GM18499 (cell line): Measurements from ENCODE around the gene DBH.
"Not testable (repeated sequence)": the region's sequence is repeated elsewhere in the genome, so short reads cannot be mapped to it uniquely, and the experiment has no call there.

Experiments used
- ATAC-seq: cut with Tn5 transposase; IDR thresholded peaks from one replicate; pipeline ENCODE4 v1.9.1; 2021; ENCODE audit warnings: moderate number of reproducible peaks; ENCODE audit not compliant: insufficient read depth, unreplicated experiment

DBH gene

DNA sequence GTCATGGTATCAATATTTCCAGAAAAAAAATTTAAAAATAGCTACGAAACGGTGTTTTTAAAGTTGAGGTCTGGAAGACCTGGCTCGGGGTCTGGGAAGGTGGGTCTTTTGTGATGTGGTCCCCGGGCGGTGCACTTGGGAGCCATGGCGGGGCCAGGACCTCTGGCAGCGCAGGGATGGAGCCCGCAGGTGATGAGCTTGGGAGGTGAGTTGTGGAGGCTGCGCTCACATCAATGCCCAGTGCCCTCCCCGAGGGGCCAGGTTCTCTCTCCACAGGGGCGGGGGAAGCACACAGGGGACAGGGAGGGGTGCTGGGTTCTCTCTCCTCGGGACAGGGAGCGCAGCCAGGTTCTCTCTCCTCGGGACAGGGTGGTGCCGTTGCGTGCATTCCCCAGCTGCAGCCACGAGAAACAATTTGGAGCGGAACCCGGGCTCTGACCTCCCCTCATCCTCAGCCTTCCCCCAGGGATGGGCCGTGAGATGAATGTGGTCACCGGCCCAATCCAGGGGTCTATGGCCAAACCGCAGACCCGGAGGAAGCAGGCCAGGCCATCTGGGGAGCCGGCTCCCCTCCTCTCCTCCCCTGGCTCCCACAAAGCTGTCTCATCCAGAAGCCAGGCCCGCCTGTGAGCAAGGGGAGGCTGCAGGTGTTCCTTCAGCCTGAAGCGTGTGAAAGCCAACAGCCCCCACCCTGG, 25.8 kb downstream of the DBH start:
- no peak for ATAC-seq

- no peak for ATAC-seq
These were observed 28.2 kb downstream of the DBH start for GRCh38 chr9:133664173-133665050.

DNA sequence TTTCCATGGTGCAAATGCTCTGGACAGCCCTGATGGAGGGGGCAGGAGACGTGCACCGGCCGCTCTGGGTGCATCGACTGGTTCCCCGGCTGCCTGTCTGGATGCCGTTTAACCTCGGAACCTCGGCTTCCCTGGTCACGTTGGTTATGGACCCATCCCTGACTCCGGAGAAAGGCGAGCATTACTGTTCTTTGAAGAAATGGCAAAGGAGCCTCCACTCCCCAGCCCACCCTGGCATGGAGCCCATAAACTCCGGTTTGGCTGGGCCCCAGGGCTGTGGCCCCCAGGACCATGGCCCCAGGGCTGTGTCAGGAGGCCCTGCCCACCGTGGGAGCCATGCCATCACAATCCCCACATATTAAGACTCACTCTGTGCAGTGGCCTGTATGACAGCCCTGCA, 28.9 kb downstream of the DBH start:
- ATAC-seq = no peak

- ATAC-seq = no peak
These were observed 29.4 kb downstream of the DBH start for GRCh38 chr9:133665535-133665934.

GRCh38 chr9:133666387-133666786, 30.2 kb downstream of the DBH start:
- ATAC-seq = no peak

DNA sequence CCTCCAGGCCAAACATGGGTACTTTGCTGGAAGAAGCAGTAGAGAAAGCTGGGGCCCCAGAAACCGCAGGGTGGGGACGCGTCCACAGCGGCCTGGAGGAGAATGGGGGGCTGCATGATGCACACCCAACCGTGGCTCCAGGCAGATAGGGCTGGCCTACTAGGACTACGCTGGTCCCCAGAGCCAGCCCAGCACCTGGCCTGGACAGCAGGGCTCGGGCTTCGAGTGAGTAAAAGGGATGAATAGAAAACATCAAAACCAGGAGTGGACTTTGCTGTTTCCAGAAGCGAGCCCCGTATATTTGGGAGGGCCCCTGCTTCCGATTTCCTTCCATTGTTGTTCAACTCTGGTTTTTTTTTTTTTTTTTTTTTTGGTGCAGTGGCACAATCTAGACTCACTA, 30.7 kb downstream of the DBH start:
- ATAC-seq = no peak

- no peak for ATAC-seq
These were observed 31.7 kb downstream of the DBH start for GRCh38 chr9:133667759-133668450.

DNA sequence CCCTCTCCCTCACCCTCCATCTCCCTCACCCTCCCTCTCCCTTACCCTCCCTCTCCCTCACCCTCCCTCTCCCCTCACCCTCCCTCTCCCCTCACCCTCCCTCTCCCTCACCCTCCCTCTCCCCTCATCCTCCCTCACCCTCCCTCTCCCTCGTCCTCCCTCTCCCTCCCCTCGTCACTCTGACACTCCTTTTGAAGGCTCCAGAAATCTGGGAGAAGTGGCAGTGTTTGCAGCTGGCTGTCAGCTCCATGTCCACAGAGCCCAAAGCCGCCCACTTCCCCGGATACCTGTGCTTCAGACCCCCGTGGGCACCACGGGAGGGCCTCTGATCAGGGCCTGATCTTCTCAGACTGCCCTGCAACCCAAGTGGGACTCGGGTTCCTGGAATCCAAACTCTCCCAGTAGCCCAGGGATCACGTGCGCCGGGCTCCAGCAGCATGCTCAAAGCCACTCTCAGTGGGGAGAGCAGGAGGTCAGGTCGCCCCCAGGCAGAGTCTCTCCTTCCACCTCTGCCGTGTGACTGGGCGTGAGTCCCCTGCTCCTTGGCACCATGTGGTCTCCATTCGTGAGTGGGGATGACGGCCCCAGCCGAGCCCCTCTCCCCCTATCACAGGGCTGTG, 33.1 kb downstream of the DBH start:
- ATAC-seq = no peak

- ATAC-seq = no peak
These were observed 34.3 kb downstream of the DBH start for GRCh38 chr9:133670466-133670865.

DNA sequence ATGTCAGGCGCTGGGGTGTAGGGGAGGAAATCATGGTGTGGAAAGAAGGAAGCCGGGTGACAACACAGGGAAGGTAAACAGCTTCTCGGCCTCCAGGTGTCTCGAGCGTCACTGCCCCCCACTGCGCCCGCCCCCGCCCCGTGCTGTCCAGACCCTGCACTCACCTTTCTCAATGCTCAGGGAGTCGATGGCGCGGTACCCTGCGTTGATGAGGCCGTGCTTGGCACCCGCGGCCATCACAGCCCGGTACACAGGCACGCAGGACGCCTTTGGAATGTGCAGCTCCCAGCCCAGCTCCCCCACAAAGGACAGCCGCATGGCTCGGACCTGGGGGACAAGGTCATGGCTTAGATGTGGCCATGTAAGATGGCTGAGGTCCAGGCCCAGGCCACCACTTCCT, 35.2 kb downstream of the DBH start:
- no peak for ATAC-seq

GRCh38 chr9:133672503-133673257, 36.5 kb downstream of the DBH start:
- no peak for ATAC-seq

DNA sequence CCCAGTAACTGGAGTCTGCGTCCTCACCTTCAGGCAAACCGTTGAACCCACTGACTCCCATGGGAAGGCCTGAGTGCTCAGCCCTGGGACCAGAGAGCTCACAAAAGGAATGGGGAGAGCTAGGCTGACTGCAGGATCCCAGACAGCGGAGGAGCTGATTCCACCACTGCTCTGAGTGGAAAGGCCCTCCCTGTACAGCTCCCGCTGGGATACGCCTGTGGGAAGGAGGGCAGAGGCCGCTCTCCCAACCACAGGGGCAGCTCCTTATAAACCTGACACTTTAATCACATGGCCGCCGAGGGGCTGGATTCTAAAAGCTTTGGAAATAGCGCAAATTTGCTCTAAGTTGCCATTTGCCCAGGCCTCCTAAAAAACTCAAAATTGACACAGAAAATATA, 37.1 kb downstream of the DBH start:
- no peak for ATAC-seq

GRCh38 chr9:133674091-133674490, 37.9 kb downstream of the DBH start:
- no peak for ATAC-seq

GRCh38 chr9:133675796-133676195, 39.6 kb downstream of the DBH start:
- ATAC-seq = not testable (repeated sequence)

DNA sequence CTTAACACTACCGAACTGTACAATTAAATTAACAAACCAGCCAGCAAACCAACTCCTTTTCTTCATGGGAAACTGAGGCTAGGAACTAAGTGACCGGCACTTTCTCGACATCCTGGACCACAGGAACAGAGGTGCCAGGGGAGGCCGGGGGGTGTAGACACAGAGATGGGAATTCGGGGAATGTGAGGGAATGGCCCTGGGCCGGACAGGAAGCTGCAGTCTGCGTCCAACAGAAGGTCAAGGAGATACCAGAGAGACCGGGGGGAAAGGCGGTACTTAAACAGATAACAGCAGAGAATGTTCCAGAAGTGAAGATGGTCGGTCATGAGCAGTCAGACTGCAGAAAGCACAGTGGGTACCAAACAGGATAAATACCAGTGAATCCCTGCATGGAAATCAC, 40.3 kb downstream of the DBH start:
- ATAC-seq = no peak

- no peak for ATAC-seq
These were observed 41.2 kb downstream of the DBH start for GRCh38 chr9:133677126-133678010.

DNA sequence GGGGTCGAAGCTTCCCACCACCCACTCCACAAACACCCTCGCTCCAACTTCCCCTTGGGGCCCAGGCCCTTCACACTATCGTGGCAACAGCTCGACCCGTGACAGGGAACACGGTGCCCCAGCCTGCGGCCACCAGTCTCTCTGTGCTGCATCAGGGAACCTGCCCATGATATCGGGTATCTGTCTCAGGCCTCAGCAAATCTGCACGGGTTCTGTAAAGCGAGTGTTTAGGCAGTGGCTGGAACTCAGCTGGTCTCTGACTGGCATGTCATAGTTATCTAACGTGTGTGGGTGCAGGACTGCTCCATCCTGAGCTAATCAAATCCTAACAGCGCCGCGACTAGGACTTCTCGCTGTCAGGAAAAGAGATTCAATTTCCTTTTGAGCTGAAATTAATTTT, 42.9 kb downstream of the DBH start:
- no peak for ATAC-seq

DNA sequence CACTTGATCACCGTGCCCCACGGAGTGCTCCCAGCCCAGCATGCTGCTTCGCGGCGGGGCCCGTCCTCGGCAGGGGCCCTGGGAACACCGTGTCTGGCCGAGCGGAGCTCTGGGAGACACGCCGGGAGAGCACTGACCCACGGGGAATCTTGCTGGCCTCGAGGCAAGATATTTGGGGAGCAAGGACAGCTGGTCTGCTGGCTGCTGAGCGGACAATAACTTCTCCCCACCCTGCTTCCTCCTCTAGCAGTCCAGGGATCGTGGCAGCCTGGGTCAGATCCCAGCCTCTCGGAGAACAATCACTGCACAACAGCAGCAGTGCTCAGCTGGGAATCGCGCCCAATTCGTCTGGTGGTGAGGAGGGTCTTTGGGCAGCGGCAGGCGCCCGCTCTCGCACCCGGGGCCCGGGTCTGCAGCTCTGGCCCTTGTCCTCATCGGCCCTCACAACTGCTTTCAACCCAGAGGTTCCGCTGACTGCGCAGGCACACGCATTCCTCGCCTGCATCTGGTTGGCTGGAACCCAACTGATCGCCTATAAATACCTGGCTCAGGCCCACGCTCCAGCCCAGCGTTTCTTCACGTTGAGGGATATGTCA, 43.4 kb downstream of the DBH start:
- no peak for ATAC-seq
